Measurements from ENCODE around the gene LRRC4C. TPM values are rescaled to one million over a fixed set of nuclear protein-coding genes. Genes with fewer than 3 reads are reported as not detected.

LRRC4C gene
- total RNA-seq, 1 experiment from 2014 or later: 0.13 TPM

- no peaks in the 10 kb centered on the region for H3K9me3 Mint-ChIP-seq
- Histone ChIP-seq H2BK12ac (ENCODE audit: insufficient read length, low read depth, low read length) (no peak overlapping the region), H3K27ac (ENCODE audit: insufficient read length, low read depth, low read length) (no peak overlapping the region), H4K20me1 (ENCODE audit: control insufficient read depth, insufficient read depth, insufficient read length) (no peaks in the 10 kb centered on the region), H3K18ac (ENCODE audit: insufficient read length, low read depth, low read length) (no peak overlapping the region), H3K27me3 (ENCODE audit: insufficient read depth, low read length) (no peaks in the 10 kb centered on the region), H2AK5ac (ENCODE audit: insufficient read length, low read length) (no peak overlapping the region), H2BK20ac (ENCODE audit: low read depth, low read length, poor library complexity, severe bottlenecking) (no peak overlapping the region), H3K4me2 (ENCODE audit: insufficient read depth, insufficient read length, low read length) (no peak overlapping the region), H3K79me1 (ENCODE audit: insufficient read depth, low read depth, low read length, poor library complexity, severe bottlenecking) (no peaks in the 10 kb centered on the region), H2BK15ac (ENCODE audit: low read depth, low read length) (no peak overlapping the region), H3K9me3 (ENCODE audit: control insufficient read depth, low read depth, low read length) (no peaks in the 10 kb centered on the region), H2AFZ (ENCODE audit: low read length) (no peak overlapping the region), H4K91ac (ENCODE audit: insufficient read length, low read depth, low read length) (no peak overlapping the region), H3K9ac (ENCODE audit: extremely low read depth, insufficient read length, low read length) (no peak overlapping the region), H3K4me1 (ENCODE audit: insufficient read depth, low read length) (no peaks in the 10 kb centered on the region), H2BK5ac (ENCODE audit: insufficient read length, low read length) (no peak overlapping the region), H3K56ac (ENCODE audit: insufficient read length, low read depth, low read length) (no peak overlapping the region), H3T11ph (ENCODE audit: low read length) (no peak overlapping the region), H3K79me2 (ENCODE audit: insufficient read depth, low read length) (no peaks in the 10 kb centered on the region), H4K5ac (ENCODE audit: insufficient read length, low read depth, low read length) (no peak overlapping the region), H4K8ac (replicated peaks; ENCODE audit: insufficient read length, low read depth, low read length) (no peak overlapping the region), H3K4ac (ENCODE audit: low read depth, low read length) (no peak overlapping the region), H3K23me2 (ENCODE audit: insufficient read length, low read depth, low read length, poor library complexity, severe bottlenecking) (no peaks in the 10 kb centered on the region), H3K23ac (ENCODE audit: insufficient read length, low read depth, low read length) (no peak overlapping the region), H2BK120ac (ENCODE audit: low read depth, low read length, poor library complexity, severe bottlenecking) (no peak overlapping the region), H3K14ac (ENCODE audit: insufficient read depth, low read length) (no peak overlapping the region)
- no peak for DNase-seq
- TF ChIP-seq CTCF (conservative IDR thresholded peaks at IDR 0.05): no peak
- WGBS (ENCODE audit: extremely low coverage, insufficient read length, low lambda C conversion rate): no CpG with 5 or more reads among the region's 3 CpGs
- H3K36me3 Mint-ChIP-seq (ENCODE audit: insufficient read depth in 1 of 3, low read depth in 3 of 3): no peaks in the 10 kb centered on the region
- H3K4me1 Mint-ChIP-seq: no peaks in the 10 kb centered on the region
- H3K27ac Mint-ChIP-seq: no peak overlapping the region
- no peaks in the 10 kb centered on the region for H3K27me3 Mint-ChIP-seq (ENCODE audit: low read depth)
- no peak overlapping the region for H3K4me3 Mint-ChIP-seq
Observed at GRCh38 chr11:41320238-41320637, 139.2 kb downstream of the LRRC4C start.

Measured in H9 (cell line).